ENCODE data around the gene SLCO4A1.

GRCh38 chr20:62675877-62676260 lies 33.6 kb downstream of the SLCO4A1 start:
- no peak for TF ChIP-seq CTCF (IDR thresholded peaks at IDR 0.05)
- no peak for TF ChIP-seq ZFX (IDR thresholded peaks at IDR 0.05; ENCODE audit: borderline replicate concordance)
